HG02884 (cell line): Measurements from ENCODE around the gene PNPLA2.

Experiments
- ATAC-seq: cut with Tn5 transposase; IDR thresholded peaks from one replicate; pipeline ENCODE4 v1.9.1; 2021; ENCODE audit warnings: mild to moderate bottlenecking, moderate library complexity; ENCODE audit not compliant: unreplicated experiment

Gene PNPLA2

GRCh38 chr11:783581-784015 lies 35.1 kb upstream of the PNPLA2 start:
- ATAC-seq, result no peak

GRCh38 chr11:786235-787083 lies 32.3 kb upstream of the PNPLA2 start:
- no peak for ATAC-seq

- no peak for ATAC-seq
Observed at GRCh38 chr11:787084-787675, 31.5 kb upstream of the PNPLA2 start.

GRCh38 chr11:788009-788640 lies 30.6 kb upstream of the PNPLA2 start:
- ATAC-seq, result no peak

- no peak for ATAC-seq
Observed at GRCh38 chr11:788953-789940, 29.5 kb upstream of the PNPLA2 start.

GRCh38 chr11:789943-790342 lies 28.8 kb upstream of the PNPLA2 start, which contains the start of gene CEND1:
Gene CEND1 (minus strand): TSS chr11:790090. CDS start chr11:788576, 1,514 bp downstream.
- ATAC-seq, result no peak

GRCh38 chr11:790721-791564 lies 27.8 kb upstream of the PNPLA2 start:
- no peak for ATAC-seq

- no peak for ATAC-seq
Observed at GRCh38 chr11:791658-792534, 26.8 kb upstream of the PNPLA2 start.

- no peak for ATAC-seq
Observed at GRCh38 chr11:792535-792821, 26.2 kb upstream of the PNPLA2 start.

- no peak for ATAC-seq
Observed at GRCh38 chr11:792873-793272, 25.8 kb upstream of the PNPLA2 start.

GRCh38 chr11:793556-793955 lies 25.2 kb upstream of the PNPLA2 start:
- no peak for ATAC-seq

GRCh38 chr11:794013-794765 lies 24.5 kb upstream of the PNPLA2 start:
- ATAC-seq, result no peak

- no peak for ATAC-seq
Observed at GRCh38 chr11:794766-795633, 23.7 kb upstream of the PNPLA2 start.

- ATAC-seq, result no peak
Observed at GRCh38 chr11:795634-796564, 22.8 kb upstream of the PNPLA2 start.

GRCh38 chr11:796565-797295 lies 22.0 kb upstream of the PNPLA2 start:
- ATAC-seq, result no peak
